Measurements from ENCODE around the gene IGFN1.

IGFN1 gene

GRCh38 chr1:201208236-201208635, 17.6 kb downstream of the IGFN1 start:
- Histone ChIP-seq H2BK15ac (ENCODE audit: low read depth, poor library complexity, severe bottlenecking) (no peak overlapping the region), H3K36me3 (ENCODE audit: control insufficient read depth in 1 of 2, insufficient read depth in 2 of 2, low read depth in 1 of 2, low read length in 2 of 2) (peaks cover 10 to 16% of the 10 kb centered on the region in 2 experiments), H3K4me2 (ENCODE audit: low read length, poor library complexity, severe bottlenecking) (no peak overlapping the region), H3K18ac (ENCODE audit: low read depth in 1 of 2, low read length in 2 of 2) (no peak overlapping the region), H3K9ac (ENCODE audit: low read length) (no peak overlapping the region), H3K79me1 (replicated peaks; ENCODE audit: low read length, poor library complexity, severe bottlenecking) (no peaks in the 10 kb centered on the region), H3K27me3 (ENCODE audit: control insufficient read depth in 1 of 2, insufficient read depth in 1 of 2, low read length in 2 of 2) (peaks cover 0 to 20% of the 10 kb centered on the region in 2 experiments), H2BK120ac (ENCODE audit: low read depth, low read length) (no peak overlapping the region), H3K4ac (ENCODE audit: low read depth in 1 of 2, low read length in 2 of 2) (no peak overlapping the region), H2BK5ac (ENCODE audit: low read depth, low read length, poor library complexity, severe bottlenecking) (no peak overlapping the region), H4K91ac (ENCODE audit: low read length) (no peak overlapping the region), H4K8ac (ENCODE audit: low read length) (no peak overlapping the region), H3K4me3 (ENCODE audit: insufficient read depth in 1 of 2, low read depth in 1 of 2, low read length in 2 of 2) (no peak overlapping the region), H3K27ac (ENCODE audit: low read length, poor library complexity, severe bottlenecking) (no peak overlapping the region), H2AK5ac (ENCODE audit: low read length, severe bottlenecking) (no peak overlapping the region), H3K4me1 (ENCODE audit: control insufficient read depth, insufficient read depth, low read depth, low read length) (peaks cover 1% of the 10 kb centered on the region), H2AFZ (ENCODE audit: low read depth, low read length) (no peak overlapping the region), H3K9me3 (ENCODE audit: control insufficient read depth, low read length) (no peaks in the 10 kb centered on the region), H2BK12ac (ENCODE audit: low read length in 2 of 2) (no peak overlapping the region), H3K23ac (ENCODE audit: low read length in 2 of 2) (no peak overlapping the region), H3K14ac (ENCODE audit: low read length in 2 of 2) (no peak overlapping the region)
- WGBS: 96% methylated on average over 2 of the region's 2 CpGs
- DNase-seq: no peak

- no peak overlapping the region for H3K4me2 ChIP-seq (ENCODE audit: low read length, poor library complexity, severe bottlenecking)
- no peak overlapping the region for H3K27ac ChIP-seq (ENCODE audit: low read length, poor library complexity, severe bottlenecking)
- H3K79me1 ChIP-seq (replicated peaks; ENCODE audit: low read length, poor library complexity, severe bottlenecking): no peaks in the 10 kb centered on the region
- H3K9me3 ChIP-seq (ENCODE audit: control insufficient read depth, low read length): no peaks in the 10 kb centered on the region
- H3K23ac ChIP-seq (ENCODE audit: low read length in 2 of 2): no peak overlapping the region
- H2AK5ac ChIP-seq (ENCODE audit: low read length, severe bottlenecking): no peak overlapping the region
- DNase-seq: no peak
- no peak overlapping the region for H2BK12ac ChIP-seq (ENCODE audit: low read length in 2 of 2)
- H4K91ac ChIP-seq (ENCODE audit: low read length): no peak overlapping the region
- peaks cover 7% of the 10 kb centered on the region for H3K4me1 ChIP-seq (ENCODE audit: control insufficient read depth, insufficient read depth, low read depth, low read length)
- H3K14ac ChIP-seq (ENCODE audit: low read length in 2 of 2): peak overlapping the region in 1 of 2 experiments; percentile 28
- no peak overlapping the region for H2AFZ ChIP-seq (ENCODE audit: low read depth, low read length)
- H3K4me3 ChIP-seq (ENCODE audit: insufficient read depth in 1 of 2, low read depth in 1 of 2, low read length in 2 of 2): no peak overlapping the region
- WGBS: 86% methylated on average over 5 of the region's 5 CpGs
- no peak overlapping the region for H3K9ac ChIP-seq (ENCODE audit: low read length)
- H2BK5ac ChIP-seq (ENCODE audit: low read depth, low read length, poor library complexity, severe bottlenecking): no peak overlapping the region
- no peak overlapping the region for H3K4ac ChIP-seq (ENCODE audit: low read depth in 1 of 2, low read length in 2 of 2)
- H3K18ac ChIP-seq (ENCODE audit: low read depth in 1 of 2, low read length in 2 of 2): no peak overlapping the region
- peaks cover 0 to 14% of the 10 kb centered on the region in 2 experiments for H3K27me3 ChIP-seq (ENCODE audit: control insufficient read depth in 1 of 2, insufficient read depth in 1 of 2, low read length in 2 of 2)
- no peak overlapping the region for H2BK120ac ChIP-seq (ENCODE audit: low read depth, low read length)
- H2BK15ac ChIP-seq (ENCODE audit: low read depth, poor library complexity, severe bottlenecking): no peak overlapping the region
- no peak overlapping the region for H4K8ac ChIP-seq (ENCODE audit: low read length)
- H3K36me3 ChIP-seq (ENCODE audit: control insufficient read depth in 1 of 2, insufficient read depth in 2 of 2, low read depth in 1 of 2, low read length in 2 of 2): peaks cover 5 to 9% of the 10 kb centered on the region in 2 experiments
Measured at GRCh38 chr1:201212056-201212455, 21.4 kb downstream of the IGFN1 start.

DNA sequence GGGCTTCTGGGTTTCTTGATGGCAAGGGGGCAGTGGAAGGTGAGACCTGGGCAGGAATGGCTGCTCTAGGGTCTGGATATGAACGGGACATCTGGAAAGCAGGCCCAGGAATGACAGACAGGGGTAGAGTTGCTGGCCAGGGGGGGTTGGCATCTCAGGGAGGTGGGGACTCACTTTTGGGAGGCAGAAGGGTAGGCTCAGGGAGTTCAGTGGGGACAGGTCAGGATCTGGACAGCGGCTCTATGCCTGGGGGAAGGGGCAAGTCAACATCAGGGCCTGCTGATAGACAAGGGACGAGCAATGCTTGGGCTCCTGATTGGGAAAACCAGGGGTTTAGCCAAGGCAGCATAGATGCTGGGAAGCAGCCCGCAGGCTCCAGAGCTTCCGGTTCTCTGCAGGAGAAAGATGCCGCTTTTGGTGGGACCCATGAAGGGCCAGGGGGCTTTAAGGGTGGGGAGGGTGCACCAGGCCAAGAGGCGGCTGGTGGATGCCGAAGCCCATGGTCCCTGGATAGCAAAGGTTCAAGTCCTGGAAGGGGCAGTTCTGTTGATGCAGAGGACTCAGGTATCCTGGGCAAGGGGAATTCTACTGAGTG, 21.9 kb downstream of the IGFN1 start:
- no peak for DNase-seq
- H4K8ac ChIP-seq (ENCODE audit: low read length): no peak overlapping the region
- peaks cover 7% of the 10 kb centered on the region for H3K4me1 ChIP-seq (ENCODE audit: control insufficient read depth, insufficient read depth, low read depth, low read length)
- no peaks in the 10 kb centered on the region for H3K79me1 ChIP-seq (replicated peaks; ENCODE audit: low read length, poor library complexity, severe bottlenecking)
- H2BK12ac ChIP-seq (ENCODE audit: low read length in 2 of 2): no peak overlapping the region
- peaks cover 5 to 9% of the 10 kb centered on the region in 2 experiments for H3K36me3 ChIP-seq (ENCODE audit: control insufficient read depth in 1 of 2, insufficient read depth in 2 of 2, low read depth in 1 of 2, low read length in 2 of 2)
- no peak overlapping the region for H3K4ac ChIP-seq (ENCODE audit: low read depth in 1 of 2, low read length in 2 of 2)
- H3K18ac ChIP-seq (ENCODE audit: low read depth in 1 of 2, low read length in 2 of 2): no peak overlapping the region
- no peak overlapping the region for H2BK5ac ChIP-seq (ENCODE audit: low read depth, low read length, poor library complexity, severe bottlenecking)
- H3K4me3 ChIP-seq (ENCODE audit: insufficient read depth in 1 of 2, low read depth in 1 of 2, low read length in 2 of 2): no peak overlapping the region
- H2BK120ac ChIP-seq (ENCODE audit: low read depth, low read length): no peak overlapping the region
- no peak overlapping the region for H2BK15ac ChIP-seq (ENCODE audit: low read depth, poor library complexity, severe bottlenecking)
- no peak overlapping the region for H4K91ac ChIP-seq (ENCODE audit: low read length)
- no peak overlapping the region for H2AFZ ChIP-seq (ENCODE audit: low read depth, low read length)
- peaks cover 0 to 14% of the 10 kb centered on the region in 2 experiments for H3K27me3 ChIP-seq (ENCODE audit: control insufficient read depth in 1 of 2, insufficient read depth in 1 of 2, low read length in 2 of 2)
- H3K9ac ChIP-seq (ENCODE audit: low read length): no peak overlapping the region
- H3K9me3 ChIP-seq (ENCODE audit: control insufficient read depth, low read length): no peaks in the 10 kb centered on the region
- H3K14ac ChIP-seq (ENCODE audit: low read length in 2 of 2): no peak overlapping the region
- H3K27ac ChIP-seq (ENCODE audit: low read length, poor library complexity, severe bottlenecking): no peak overlapping the region
- 85% methylated on average over 8 of the region's 8 CpGs for WGBS
- H2AK5ac ChIP-seq (ENCODE audit: low read length, severe bottlenecking): no peak overlapping the region
- H3K4me2 ChIP-seq (ENCODE audit: low read length, poor library complexity, severe bottlenecking): no peak overlapping the region
- H3K23ac ChIP-seq (ENCODE audit: low read length in 2 of 2): no peak overlapping the region

DNA sequence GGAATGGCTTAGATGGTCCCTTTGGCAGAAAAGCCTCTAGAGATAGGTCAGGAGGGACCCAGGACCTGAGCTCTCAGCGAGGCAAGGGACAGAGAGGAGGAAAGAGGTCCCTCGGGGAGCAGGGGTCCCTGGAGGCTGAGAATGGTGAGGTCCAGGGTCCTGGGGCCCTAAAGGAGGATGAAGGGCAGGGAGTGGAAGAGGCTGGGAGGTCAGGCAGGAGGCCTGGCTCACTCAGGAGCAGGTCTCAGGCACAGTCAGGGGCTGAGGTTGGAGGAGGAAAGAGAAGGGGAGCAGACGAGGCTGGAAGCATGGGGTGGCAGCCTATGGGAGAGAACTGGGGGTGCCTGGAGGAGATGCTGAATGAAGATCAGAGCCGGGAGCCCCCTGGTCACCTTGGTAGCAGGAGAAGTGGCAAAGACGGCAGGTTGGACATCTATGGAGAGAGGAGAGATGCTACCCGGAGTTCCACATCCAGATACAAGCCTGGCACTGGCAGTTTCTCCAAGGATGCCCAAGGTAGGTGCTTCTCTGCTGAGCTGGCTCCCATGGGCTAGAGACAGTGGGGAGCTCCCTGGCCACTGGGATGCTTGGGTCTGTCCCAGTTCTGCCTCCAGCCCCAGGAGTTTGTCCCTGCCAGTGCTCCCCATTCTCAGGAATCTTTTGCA, 22.6 kb downstream of the IGFN1 start:
- Histone ChIP-seq H4K8ac (ENCODE audit: low read length) (no peak overlapping the region), H3K4me1 (ENCODE audit: control insufficient read depth, insufficient read depth, low read depth, low read length) (peaks cover 7% of the 10 kb centered on the region), H2BK120ac (ENCODE audit: low read depth, low read length) (no peak overlapping the region)

More for the DNA sequence above, 22.6 kb downstream of the IGFN1 start:
- Histone ChIP-seq H2AFZ (ENCODE audit: low read depth, low read length) (no peak overlapping the region), H3K27ac (ENCODE audit: low read length, poor library complexity, severe bottlenecking) (no peak overlapping the region), H3K36me3 (ENCODE audit: control insufficient read depth in 1 of 2, insufficient read depth in 2 of 2, low read depth in 1 of 2, low read length in 2 of 2) (peaks cover 10 to 11% of the 10 kb centered on the region in 2 experiments), H2BK15ac (ENCODE audit: low read depth, poor library complexity, severe bottlenecking) (no peak overlapping the region), H3K23ac (ENCODE audit: low read length in 2 of 2) (no peak overlapping the region), H4K91ac (ENCODE audit: low read length) (no peak overlapping the region), H3K9ac (ENCODE audit: low read length) (no peak overlapping the region), H3K4ac (ENCODE audit: low read depth in 1 of 2, low read length in 2 of 2) (no peak overlapping the region), H3K18ac (ENCODE audit: low read depth in 1 of 2, low read length in 2 of 2) (no peak overlapping the region), H3K79me1 (replicated peaks; ENCODE audit: low read length, poor library complexity, severe bottlenecking) (no peaks in the 10 kb centered on the region), H2BK5ac (ENCODE audit: low read depth, low read length, poor library complexity, severe bottlenecking) (no peak overlapping the region), H3K4me3 (ENCODE audit: insufficient read depth in 1 of 2, low read depth in 1 of 2, low read length in 2 of 2) (no peak overlapping the region), H3K4me2 (ENCODE audit: low read length, poor library complexity, severe bottlenecking) (no peak overlapping the region), H3K9me3 (ENCODE audit: control insufficient read depth, low read length) (no peaks in the 10 kb centered on the region), H3K14ac (ENCODE audit: low read length in 2 of 2) (no peak overlapping the region), H2AK5ac (ENCODE audit: low read length, severe bottlenecking) (no peak overlapping the region), H2BK12ac (ENCODE audit: low read length in 2 of 2) (no peak overlapping the region), H3K27me3 (ENCODE audit: control insufficient read depth in 1 of 2, insufficient read depth in 1 of 2, low read length in 2 of 2) (peaks cover 0 to 14% of the 10 kb centered on the region in 2 experiments)
- no peak for DNase-seq
- 73% methylated on average over 6 of the region's 6 CpGs for WGBS
